Panc1 (cell line): ENCODE results near the gene DRD4.

Experiments
- POLR2AphosphoS5 ChIP-seq: IDR thresholded peaks from 2 replicates; pipeline ENCODE4 v1.6.1; 2012; ENCODE audit warnings: mild to moderate bottlenecking, low read depth, low read length, moderate library complexity
- REST ChIP-seq, 2 experiments: IDR thresholded peaks; 2 replicates each; pipeline ENCODE4 v1.6.1; 2011 to 2012; ENCODE audit warnings: low read depth in 2 of 2, control low read depth in 1 of 2, low read length in 1 of 2, mild to moderate bottlenecking in 1 of 2, moderate library complexity in 1 of 2; ENCODE audit not compliant: insufficient read depth in 1 of 2
- TCF7L2 ChIP-seq: IDR thresholded peaks from 2 replicates; pipeline ENCODE4 v1.6.1; 2011; ENCODE audit warnings: mild to moderate bottlenecking, low read depth, low read length, inconsistent platforms
- TF ChIP-seq, protein P1 (sequence below): fragments of 450-650 bp; IDR thresholded peaks from 2 replicates; pipeline ENCODE4 v1.5.1; 2017; ENCODE audit warnings: mild to moderate bottlenecking

DNA sequence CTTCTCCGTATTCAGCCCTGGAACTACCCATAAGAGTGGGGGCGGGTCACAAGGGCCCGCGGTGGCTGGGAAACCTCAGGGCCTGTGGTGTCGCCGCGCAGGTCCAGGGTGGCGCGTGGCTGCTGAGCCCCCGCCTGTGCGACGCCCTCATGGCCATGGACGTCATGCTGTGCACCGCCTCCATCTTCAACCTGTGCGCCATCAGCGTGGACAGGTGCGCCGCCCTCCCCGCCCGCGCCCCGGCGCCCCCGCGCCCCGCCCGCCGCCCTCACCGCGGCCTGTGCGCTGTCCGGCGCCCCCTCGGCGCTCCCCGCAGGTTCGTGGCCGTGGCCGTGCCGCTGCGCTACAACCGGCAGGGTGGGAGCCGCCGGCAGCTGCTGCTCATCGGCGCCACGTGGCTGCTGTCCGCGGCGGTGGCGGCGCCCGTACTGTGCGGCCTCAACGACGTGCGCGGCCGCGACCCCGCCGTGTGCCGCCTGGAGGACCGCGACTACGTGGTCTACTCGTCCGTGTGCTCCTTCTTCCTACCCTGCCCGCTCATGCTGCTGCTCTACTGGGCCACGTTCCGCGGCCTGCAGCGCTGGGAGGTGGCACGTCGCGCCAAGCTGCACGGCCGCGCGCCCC, 2.4 kb downstream of the DRD4 start:
- TF ChIP-seq, protein P1, sequence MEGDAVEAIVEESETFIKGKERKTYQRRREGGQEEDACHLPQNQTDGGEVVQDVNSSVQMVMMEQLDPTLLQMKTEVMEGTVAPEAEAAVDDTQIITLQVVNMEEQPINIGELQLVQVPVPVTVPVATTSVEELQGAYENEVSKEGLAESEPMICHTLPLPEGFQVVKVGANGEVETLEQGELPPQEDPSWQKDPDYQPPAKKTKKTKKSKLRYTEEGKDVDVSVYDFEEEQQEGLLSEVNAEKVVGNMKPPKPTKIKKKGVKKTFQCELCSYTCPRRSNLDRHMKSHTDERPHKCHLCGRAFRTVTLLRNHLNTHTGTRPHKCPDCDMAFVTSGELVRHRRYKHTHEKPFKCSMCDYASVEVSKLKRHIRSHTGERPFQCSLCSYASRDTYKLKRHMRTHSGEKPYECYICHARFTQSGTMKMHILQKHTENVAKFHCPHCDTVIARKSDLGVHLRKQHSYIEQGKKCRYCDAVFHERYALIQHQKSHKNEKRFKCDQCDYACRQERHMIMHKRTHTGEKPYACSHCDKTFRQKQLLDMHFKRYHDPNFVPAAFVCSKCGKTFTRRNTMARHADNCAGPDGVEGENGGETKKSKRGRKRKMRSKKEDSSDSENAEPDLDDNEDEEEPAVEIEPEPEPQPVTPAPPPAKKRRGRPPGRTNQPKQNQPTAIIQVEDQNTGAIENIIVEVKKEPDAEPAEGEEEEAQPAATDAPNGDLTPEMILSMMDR = no peak
- TF ChIP-seq POLR2AphosphoS5 (no peak), REST (IDR thresholded peaks at IDR 0.05; ENCODE audit: insufficient read depth in 1 of 2, low read depth in 2 of 2, low read length in 1 of 2) (no peak), TCF7L2 (no peak)
